8988T (cell line): ENCODE results near the gene TMEM50B.
"Not testable (repeated sequence)": the region's sequence is repeated elsewhere in the genome, so short reads cannot be mapped to it uniquely, and the experiment has no call there.

Experiments used
- DNase-seq: peaks from one replicate; pipeline ENCODE4 v3.0.0; 2011

TMEM50B gene

DNA sequence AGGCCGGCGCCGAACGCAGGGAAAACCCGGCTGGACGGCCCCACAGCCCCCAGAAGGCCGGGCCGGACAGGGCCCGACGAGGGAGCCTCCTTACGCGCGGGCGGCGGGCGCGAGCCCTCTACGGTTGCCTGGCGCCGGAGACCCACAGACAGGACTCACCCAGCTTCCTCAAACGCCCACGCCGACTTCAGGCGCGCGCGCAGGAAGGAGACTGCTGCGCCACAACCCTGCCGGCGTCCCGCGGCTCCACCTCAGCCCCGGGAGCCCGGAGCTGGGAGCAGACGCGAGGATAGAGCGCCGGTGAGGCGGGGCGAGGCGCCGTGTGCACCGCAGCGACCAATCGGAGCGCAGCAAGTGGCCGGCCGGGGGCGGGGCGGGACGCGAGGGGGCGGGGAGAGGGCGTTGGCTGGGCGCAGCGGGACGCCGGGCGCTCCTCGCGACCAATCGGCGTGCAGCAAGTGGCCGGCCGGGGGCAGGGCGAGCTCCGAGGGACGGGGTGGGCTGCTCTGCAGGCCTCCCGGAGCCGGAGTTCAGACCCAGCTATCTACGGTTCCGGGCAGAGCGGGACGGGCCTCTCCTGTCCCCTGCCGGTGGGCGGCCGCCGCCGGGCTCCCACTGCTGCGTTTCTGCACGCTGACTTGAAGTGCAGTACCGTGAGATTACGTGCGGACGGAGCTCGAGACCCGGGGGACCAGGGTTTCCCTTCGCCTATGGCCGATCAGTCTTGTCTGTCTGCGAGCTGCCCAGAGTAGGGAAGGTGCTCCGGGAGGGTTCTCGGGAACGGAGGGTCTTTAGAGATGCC is at the start of gene TMEM50B:
Gene TMEM50B (minus strand): TSS at position 296 of the 802 bp plus-strand sequence. CDS start 11,089 bp downstream, outside the sequence.
- peak; percentile 67 for DNase-seq

DNA sequence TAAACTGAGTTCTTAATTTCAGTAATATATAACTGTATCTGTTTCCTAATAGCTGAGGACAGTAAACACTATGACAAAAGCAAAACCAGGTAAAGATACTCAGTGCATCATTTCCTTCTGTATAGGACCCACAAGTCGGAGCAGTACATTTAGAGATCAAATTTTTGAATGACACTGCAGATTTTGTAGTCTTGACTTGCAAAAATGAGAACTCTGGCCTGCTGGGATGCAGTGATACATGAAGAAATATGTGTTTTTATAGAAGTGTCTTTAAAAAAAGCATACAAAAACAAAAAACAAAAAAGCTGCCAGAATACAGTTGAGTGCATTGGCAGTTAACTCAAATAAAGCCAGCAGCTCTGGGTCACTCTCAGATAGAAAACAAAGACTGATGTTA is 43.2 kb upstream of the TMEM50B start:
- DNase-seq: no peak

- no peak for DNase-seq
Measured at GRCh38 chr21:33522297-33522952, 42.7 kb upstream of the TMEM50B start.

DNA sequence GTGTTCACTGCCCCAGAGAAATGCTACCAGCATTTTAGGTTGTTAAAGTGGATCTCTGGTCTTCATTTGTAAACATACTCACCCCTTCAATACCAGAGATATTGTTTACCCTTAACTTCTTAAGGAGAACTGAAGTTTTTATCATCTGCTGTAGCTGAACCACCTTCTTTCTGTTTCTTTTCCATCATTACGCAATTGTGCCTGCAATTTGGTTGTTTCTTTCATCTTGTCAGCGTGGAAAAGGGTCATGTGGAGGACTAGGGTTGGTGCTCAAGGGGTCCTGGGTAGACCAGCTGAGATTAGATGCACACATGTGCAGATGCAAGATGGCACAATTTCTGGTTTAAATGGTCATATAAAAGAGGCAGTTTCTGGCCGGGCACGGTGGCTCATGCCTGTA is 39.1 kb upstream of the TMEM50B start:
- DNase-seq: no peak

GRCh38 chr21:33514229-33514628 is 34.5 kb upstream of the TMEM50B start:
- DNase-seq: no peak

DNA sequence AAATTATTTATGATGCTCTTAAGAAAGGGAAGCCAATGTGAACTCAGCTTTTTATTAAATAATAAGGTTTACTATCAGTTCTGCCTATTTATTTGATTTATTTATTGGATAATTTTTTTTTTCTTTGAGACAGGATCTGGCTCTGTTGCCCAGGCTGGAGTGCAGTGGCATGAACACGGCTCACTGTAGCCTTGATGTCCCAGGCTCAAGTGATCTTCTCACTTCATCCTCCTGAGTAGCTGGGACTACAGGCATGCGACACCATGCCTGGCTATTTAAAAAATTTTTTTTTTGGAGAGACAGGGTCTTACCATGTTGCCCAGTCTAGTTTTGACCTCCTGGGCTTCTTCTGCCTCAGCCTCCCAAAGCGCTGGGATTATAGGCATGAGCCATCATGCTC is 32.7 kb upstream of the TMEM50B start:
- no peak for DNase-seq

- no peak for DNase-seq
Measured at GRCh38 chr21:33511639-33512038, 31.9 kb upstream of the TMEM50B start.

DNA sequence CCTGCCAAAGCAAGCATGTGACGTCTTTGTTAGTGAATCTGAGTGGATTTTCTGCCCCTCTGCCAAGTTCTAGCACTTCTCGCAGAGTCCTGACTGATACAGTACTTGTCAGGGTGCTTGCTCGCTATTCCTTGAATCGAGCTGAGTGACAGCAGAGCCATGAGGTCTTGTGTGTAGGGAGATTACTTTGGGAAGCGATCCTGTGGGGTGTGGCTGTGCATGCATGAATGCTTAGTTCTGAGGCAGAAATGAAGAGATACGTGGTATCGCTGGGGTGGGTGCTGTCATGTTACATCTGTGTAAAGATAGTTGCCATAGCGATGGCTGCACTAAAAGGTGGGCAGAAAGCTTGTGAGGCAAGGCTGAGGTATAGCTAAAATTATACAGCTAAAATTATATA is 31.1 kb upstream of the TMEM50B start:
- no peak for DNase-seq

- not testable (repeated sequence) for DNase-seq
Measured at GRCh38 chr21:33507003-33507402, 27.2 kb upstream of the TMEM50B start.

- DNase-seq: no peak
Measured at GRCh38 chr21:33505833-33506232, 26.1 kb upstream of the TMEM50B start.

DNA sequence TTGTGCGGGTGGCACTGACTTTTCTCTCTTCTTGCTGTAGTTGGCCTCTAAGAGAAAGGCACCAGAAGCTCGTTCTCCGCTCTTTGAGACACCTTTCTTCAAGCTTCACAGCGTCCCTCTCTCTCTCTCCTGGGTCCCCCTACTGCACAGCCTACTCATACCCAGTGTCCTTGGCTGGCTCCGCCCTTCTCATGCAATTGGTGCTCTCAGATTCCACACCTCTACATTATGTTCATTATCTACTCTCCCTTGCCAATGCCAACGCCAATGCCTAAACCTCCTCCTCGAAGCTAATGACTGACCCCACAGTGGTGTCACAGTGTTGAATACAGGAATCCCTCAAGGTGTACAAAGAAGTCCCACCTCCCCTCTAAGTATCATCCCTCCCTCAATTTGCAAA is 16.6 kb upstream of the TMEM50B start:
- DNase-seq: no peak

DNA sequence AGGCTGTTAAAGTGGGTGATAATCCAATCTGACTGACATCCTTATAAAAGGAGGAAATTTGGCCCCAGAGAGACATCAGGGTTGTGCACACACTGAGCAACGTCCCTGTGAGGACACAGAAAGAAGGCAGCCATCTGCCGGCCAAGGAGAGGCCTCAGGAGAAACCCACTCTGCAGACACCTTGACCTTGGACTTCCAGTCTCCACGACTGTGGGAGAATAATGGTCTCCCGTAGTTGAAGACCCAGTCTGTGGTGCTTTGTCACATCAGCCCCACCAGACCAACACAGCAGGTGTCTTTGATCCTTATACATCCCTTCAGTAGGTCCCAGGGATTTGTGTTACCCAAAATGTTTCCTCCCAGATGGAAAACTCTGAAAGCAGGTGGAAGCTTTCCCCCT is 16.0 kb upstream of the TMEM50B start:
- DNase-seq: no peak

GRCh38 chr21:33493756-33494155 is 14.0 kb upstream of the TMEM50B start:
- DNase-seq: no peak

DNA sequence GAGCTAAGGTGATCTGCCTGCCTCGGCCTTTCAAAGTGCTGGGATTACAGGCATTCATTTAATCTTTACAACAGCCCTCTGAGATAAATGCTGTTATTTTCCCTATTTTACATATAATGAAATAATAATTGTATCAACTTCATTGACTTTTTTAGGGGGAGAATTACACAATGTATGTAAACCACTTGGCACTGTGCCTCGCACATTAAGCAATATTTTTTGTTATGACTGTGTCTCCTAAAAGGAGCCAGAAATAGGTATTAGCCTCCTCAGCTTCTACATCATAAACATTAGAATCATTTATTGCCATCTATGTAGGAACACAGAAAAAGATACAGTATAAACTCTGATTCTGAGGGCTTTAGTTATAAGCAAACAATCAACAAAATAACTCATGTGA is 12.8 kb upstream of the TMEM50B start:
- no peak for DNase-seq

- peak; percentile 61 for DNase-seq
Measured at GRCh38 chr21:33491373-33492102, 11.8 kb upstream of the TMEM50B start, which contains the start of gene DNAJC28. Gene DNAJC28 (minus strand): TSS chr21:33491716. CDS start chr21:33489393, 2,323 bp downstream.

DNA sequence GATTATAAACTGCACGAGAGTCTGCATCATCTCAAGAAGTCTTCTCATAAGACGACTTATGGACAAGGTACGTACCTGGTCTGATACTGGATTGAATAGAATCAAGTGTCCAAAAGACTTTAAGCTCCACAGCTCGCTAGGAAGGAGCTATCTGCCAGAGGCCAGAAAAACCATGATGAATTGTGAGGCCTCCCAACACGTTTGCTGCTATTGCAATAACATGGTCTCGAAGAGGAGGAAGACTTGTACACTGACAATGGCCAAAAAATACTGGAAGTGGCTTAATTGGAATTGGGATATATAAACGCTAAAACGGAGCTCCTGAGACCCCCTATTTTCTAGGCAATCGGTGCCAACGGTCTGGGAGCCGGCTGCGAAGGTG is 11.2 kb upstream of the TMEM50B start:
- no peak for DNase-seq

GRCh38 chr21:33488936-33489335 is 9.2 kb upstream of the TMEM50B start:
- DNase-seq: no peak

GRCh38 chr21:33487996-33488395 is 8.2 kb upstream of the TMEM50B start:
- DNase-seq: no peak

DNA sequence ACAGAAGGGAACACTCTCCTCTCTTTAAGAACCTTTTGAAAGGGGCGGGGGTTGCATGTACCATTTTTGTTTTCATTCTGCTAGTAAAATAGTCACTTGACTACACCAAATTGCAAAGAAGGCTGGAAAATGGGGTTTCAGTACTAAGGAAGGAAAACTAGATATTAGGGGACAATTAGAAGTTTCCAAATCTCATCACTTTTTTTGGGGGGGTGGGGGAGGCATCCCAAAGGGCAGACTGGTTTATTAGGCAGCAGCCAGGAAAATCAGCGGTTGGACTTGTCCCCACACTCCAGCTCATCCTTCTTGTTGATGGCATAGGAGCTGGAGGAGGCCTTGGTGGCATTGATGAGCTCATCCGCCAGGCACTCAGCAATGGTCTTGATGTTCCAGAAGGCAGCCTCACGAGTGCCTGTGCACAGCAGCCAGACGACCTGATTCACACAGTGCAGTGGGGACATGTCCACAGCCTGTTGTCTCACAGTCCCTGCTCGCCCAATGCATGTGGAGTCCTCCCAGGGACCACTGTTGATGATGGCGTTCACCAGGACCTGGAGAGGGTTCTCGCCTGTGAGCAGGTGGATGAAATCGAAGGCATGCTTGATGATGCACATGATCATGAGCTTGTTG is 1.7 kb upstream of the TMEM50B start:
- no peak for DNase-seq

DNA sequence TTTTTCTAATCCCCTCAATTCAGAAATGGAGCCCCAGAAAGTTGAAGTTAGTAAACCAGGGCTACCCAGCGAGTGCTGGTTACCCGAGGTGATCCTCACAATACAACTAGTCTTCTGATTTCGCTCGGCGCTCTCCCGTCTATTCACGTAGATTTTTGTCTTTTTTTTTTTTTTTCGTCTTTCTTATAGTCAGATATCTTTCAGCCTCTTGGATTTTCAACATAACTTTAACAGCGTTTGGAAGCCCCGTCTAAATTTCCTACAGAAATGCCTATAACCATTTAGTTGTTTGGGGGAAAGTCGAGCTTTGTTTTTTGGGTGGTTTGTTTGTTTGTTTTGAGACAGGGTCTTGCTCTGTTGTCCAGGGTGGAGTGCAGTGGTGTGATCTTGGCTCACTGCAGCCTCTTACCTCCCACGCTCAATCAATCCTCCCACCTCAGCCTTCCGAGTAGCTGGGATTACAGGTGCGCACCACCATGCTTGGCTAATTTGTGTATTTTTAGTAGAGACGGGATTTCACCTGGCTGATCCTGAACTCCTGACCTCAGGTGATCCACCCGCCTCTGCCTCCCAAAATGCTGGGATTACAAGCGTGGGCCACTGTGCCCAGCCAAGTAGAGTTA is 818 bp upstream of the TMEM50B start:
- DNase-seq: no peak

GRCh38 chr21:33478935-33479678 is 667 bp downstream of the TMEM50B start:
- no peak for DNase-seq

DNA sequence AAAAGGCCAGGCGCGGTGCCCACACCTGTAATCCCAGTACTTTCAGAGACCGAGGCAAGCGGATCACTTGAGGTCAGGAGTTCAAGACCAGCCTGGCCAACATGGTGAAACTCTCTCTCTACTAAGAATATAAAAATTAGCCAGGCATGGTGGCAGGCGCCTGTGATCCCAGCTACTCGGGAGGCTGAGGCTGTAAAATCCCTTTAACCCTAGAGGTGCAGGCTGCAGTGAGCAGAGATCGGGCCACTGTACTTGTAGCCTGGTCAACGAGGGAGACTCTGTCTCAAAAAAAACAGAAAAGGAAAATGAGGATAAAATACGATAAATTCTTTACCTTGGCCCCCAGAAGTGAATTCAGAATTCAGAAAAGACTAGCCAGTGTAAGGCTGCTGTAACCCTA is 1.6 kb downstream of the TMEM50B start:
- DNase-seq: no peak
